NCI-H1694 treated with DMSO at 0.1 percent for 48 hours (cell line): ENCODE measurements around the gene GRB2.
"Not testable (repeated sequence)": the region's sequence is repeated elsewhere in the genome, so short reads cannot be mapped to it uniquely, and the experiment has no call there.

ENCODE experiments used
- DNase-seq: peaks from one replicate; lab custom pipeline; 2025; lab: John Stamatoyannopoulos, UW

Gene GRB2

GRCh38 chr17:75318211-75318610, 87.3 kb downstream of the GRB2 start:
- no peak for DNase-seq

DNA sequence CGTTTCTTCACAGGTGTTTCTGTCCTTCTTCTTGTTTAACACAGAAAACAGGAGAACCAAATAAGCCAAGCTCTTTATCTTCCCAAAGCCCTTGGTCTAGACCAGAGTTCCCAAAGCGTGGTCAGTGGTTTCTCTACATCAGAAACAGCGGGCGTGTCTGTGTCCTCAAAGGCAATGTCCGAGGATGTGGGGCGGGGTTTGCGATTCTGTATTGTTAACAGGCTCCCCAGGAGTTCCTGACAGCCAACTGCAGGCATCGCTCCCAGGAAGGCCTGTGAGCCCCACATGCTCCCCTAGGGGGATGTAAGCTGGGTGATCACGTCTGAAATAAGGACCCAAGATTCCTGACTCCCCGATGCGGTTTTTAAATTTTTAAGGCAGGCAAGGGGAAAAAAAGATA, 87.8 kb downstream of the GRB2 start:
- DNase-seq = no peak

DNA sequence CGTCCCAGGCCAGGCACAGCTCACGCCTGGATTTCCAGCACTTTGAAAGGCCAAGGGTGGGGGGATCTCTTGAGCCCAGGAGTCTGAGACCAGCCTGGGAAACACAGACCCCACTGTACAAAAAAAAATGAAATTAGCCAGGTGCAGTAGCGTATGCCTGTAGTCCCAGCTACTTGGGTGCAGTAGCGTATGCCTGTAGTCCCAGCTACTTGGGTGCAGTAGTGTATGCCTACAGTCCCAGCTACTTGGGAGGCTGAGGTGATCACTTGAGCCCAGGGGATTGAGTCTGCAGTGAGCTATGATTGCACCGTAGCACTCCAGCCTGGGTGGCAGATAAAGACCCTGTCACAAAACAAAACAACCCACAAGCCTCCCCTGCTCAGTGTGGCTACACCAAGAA, 89.2 kb downstream of the GRB2 start:
- no peak for DNase-seq

DNA sequence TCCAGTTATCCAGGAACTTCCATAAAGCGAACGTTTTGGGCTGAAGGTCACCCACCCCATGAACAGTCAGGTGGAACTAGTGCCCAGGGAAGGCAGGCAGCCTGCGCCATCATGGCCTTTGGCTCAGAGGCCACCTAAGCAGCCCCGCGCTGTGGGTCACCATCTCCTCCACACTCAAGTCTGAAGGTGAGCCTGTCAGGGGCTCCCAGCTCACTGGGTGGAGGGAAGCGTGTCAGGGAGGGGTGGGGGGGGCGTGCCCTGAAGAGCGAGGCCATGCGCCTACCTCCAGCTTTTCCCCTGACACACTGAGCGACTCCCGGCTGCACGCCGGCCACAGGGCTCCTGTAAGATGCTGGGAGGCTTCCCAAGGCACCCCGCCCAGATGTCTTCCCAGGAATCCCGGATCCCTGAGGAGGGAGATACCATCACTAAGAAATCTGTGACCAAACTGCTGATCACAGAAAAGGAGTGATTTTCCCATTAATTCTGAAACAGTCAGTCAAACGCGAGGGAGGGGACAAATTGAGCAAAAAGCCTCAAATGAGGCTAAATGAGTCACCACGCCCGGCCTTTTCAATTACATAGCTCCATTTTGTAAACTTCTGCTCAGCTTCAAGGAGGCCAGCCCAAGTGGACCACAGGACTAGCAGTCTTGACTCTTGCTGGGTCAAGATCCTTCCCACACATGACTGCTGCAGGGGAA, 89.8 kb downstream of the GRB2 start:
- DNase-seq = no peak

DNA sequence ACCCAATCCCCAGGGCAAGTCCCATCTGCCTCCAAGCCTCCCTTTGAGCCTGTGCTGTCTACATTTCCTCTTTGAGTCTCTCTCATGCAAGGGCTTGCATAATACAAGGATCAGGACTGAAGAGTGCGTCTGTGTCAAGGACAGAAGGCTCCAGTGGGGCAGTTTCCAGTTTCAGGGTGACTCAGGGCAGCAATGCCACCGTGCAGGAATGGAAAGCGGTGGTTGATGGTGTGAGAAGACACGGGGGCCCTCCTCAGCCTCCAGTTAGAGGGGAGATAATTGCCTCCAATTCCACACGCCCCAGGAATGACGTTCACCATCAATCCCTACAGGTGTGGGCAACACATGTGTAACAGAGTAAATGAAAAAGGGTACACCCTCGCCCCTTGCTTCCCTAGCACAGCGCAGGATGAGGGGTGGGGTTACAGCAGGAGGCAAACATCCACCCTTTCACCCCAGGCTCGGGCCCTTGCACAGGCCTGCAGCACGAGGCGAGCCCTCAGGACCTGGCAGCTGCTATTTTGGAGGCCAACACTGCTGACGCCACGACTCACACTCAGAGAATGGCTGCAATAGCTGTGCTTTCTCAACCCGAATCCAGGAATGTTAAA, 91.4 kb downstream of the GRB2 start:
- DNase-seq = no peak

- no peak for DNase-seq
Observed at GRCh38 chr17:75308732-75309629, 96.5 kb downstream of the GRB2 start.

- no peak for DNase-seq
Observed at GRCh38 chr17:75307957-75308731, 97.3 kb downstream of the GRB2 start.

DNA sequence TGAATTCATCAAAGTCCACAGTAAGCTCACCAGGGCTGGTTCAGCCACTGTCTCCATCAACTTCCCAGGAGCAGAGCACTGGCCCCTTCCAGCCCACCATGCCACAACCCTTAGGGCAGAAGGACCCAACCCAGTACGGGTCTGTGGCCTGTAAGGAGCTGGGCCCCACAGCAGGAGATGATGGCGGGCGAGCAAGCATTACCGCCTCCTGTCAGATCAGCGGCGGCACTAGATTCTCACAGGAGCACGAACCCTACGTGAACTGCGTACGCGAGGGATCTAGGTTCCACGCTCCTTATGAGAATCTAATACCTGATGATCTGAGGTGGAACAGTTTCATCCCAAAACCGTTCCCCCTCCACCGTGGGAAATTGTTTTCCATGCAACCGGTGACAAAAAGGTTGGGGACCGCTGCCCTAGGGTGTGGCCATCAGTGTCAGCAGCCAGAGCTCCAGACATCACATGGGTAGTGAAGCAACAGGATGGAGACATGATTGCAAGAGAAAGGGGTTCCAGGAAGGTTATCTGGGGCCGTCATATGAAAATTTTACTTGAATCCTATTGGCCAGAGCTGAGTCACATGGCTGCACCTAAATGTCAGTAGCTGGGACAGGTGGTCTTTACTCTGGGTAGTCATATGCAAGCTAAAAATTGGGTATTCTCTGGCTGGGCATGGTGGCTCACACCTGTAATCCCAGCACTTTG, 103.8 kb downstream of the GRB2 start:
- no peak for DNase-seq

GRCh38 chr17:75301049-75301448, 104.4 kb downstream of the GRB2 start:
- no peak for DNase-seq

DNA sequence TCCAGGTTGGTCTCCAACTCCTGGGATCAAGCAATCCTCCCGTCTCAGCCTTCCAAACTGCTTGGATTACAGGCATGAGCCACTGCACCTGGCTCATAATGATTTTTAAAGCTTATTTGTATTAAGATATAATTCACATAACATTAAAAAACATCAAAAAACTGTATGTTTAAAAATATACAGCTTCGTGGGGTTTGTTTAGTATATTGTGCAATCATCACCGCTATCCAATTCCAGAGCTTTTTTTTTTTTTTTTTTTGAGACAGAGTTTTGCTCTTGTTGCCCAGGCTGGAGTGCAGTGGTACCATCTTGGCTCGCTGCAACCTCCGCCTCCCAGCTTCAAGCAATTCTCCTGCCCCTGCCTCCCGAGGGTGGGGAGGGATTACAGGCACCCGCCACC, 105.2 kb downstream of the GRB2 start:
- no peak for DNase-seq

GRCh38 chr17:75295201-75296158, 110.0 kb downstream of the GRB2 start:
- no peak for DNase-seq

DNA sequence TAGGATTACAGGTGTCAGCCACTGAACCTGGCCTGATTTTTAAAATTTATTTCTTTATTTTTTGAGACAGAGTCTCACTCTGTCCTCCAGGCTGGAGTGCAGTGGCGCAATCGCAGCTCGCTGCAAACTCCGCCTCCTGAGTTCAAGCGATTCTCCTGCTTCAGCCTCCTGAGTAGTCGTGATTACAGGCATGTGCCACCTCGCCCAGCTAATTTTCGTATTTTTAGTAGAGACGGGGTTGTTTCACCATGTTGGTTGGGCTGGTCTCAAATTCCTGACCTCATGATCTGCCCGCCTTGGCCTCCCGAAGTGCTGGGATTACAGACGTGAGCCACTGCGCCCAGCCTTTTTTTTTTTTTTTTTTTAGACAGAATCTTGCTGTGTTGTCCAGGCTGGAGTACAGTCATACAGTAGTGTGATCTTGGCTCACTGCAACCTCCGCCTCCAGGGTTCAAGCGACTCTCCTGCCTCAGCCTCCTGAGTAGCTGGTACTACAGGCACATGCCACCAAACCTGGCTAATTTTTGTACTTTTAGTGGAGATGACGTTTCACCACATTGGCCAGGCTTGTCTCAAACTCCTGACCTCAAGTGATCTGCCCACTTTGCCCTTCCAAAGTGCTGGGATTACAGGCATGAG, 112.5 kb downstream of the GRB2 start:
- not testable (repeated sequence) for DNase-seq

DNA sequence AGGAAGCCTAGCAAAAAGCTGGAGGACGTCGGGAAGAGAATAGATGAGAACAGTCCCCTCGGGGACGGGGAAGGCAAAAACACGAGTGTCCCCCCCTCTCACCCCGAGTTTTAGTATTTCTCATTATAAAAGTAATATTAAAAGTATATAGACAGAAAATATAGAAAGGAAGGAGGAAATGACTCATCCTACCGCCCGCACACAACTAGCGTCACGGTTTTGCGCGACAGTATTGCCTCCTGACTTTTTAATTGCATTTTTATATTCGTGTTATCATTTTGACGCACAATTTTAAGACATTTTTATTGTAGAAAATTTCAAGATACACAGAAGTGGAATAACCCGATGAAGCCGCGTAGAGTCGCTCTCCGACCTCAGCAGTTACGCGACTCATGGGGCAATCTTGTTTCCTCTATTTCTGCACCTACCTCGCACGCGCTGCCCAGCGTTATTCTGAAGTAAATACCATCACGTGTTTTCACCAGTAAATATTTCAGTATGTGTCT, 115.6 kb downstream of the GRB2 start:
- no peak for DNase-seq

DNA sequence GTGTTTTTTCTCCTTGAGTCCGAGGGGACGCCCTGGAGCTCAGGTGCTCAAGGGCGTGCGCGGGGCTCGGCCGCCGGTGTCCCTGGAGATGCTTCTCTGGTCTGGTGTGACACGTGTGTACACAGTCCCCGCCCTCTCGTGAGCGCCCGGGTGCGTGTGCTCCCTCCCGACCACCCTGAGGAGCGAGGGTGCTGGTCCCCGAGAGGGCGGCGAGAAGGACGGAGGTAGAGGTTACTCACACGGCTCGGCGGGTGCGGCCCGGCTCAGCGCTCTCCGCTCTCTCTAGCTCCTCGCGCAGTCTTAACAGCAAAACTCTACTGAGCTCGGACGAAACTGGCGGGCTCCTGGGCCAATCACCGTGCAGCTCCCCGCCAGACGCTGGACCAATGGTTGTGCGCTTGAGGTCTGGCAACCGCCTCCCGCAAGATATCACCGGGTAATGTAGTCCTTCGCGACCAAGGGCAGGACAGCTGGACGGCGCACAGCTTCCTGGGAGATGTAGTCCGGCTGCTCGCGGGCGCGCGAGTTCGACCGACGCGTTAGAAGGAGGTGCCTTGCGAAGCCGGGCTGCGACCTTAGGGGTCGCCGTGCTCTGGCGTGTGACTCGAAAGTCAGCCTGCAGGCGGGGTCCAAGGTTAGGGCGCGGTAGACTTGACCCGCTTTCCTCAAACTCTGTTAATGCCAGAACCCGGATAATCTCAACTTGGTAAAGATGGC, 116.2 kb downstream of the GRB2 start, which contains the start of gene SLC25A19:
Gene SLC25A19, minus strand, starts transcription at position 319 of the 717 bp plus-strand sequence. CDS start 2,669 bp downstream, outside the sequence.
- DNase-seq = peak; percentile 95

DNA sequence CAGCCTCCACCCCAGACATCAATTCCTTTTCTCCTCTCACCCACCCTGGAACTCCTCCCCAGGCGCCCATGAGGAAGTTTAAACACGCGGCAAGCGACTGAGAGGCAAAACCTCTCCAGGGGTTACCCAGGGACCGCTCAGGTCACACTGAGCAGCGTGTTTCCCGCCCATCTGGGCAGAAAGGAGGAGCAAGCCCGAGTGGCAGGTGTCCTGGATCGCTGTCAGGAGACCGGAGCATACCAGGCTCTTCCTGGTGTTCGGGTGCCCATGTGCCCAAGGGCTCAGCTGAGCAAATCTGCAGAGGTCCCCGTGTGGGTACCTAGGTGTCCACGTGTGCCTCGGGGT, 116.7 kb downstream of the GRB2 start:
- peak; percentile 47 for DNase-seq

DNA sequence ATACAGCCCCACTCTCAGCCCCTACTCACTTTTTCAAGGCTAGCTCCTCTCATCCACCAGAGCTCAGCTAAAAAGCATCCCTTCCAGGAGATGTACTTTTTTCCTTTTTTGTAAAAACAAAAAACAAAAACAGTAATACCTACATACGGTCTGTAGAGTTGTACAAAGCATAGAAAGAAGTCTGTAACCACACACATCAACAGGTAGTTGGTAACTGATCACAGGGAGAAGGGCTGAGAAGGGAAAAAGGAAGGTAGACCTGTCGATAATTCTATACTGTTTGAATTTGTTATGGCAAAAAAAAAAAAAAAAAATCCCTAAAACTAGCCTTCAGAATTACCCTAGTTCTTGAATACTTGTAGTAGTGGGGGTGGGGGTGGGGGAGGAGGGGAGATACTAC, 117.1 kb downstream of the GRB2 start:
- DNase-seq = no peak

DNA sequence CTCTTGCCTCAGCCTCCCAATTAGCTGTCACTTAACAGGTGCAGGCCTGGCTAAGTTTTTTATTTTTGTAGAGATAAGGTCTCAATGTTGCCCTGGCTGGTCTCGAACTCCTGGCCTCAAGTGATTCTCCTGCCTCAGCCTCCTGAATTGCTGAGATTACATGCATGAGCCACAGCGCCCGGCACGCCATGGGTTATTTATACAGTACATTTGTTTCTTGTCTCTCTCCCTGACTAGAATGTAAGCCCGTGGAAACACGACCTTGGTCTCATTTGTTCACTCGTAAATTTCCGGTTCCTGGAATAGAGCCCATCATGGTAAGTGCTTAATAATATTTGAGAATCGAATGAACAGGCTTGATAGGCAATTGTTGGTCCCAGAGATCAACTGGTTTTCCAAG, 118.3 kb downstream of the GRB2 start:
- DNase-seq = no peak

DNA sequence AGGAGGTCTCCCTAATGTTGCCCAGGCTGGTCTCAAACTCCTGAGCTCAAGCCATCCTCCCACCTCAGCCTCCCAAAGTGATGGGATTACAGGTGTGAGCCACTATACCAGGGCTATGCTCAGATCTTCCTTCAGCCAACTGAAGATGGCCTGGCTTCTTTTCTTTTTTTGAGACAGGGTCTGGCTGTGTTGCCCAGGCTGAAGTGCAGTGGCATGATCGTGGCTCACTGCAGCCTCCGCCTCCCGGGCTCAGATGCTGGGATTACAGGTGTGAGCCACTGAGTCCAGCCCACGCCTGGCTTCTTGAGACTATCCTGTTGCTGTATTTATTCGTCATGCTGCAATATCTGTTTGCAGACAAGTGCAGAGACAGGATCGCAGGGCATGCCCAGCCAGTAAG, 120.4 kb downstream of the GRB2 start:
- no peak for DNase-seq

- DNase-seq = not testable (repeated sequence)
Observed at GRCh38 chr17:75280189-75280588, 125.3 kb downstream of the GRB2 start.
